K562 (cell line): Measurements from ENCODE around the gene SPRED2. TPM values are rescaled to one million over a fixed set of nuclear protein-coding genes. Genes with fewer than 3 reads are reported as not detected.

Experiments
- AFF4 ChIP-seq: sonication (generic); formaldehyde crosslinking; IDR thresholded peaks from 2 replicates; pipeline ENCODE4 v1.8.0; 2023; ENCODE audit warnings: mild to moderate bottlenecking, missing genetic modification reagents
- CEBPG ChIP-seq, 3 experiments: fragments of 200-800 bp in 1 of 3; sonication (Bioruptor generic) in 1 of 3; sonication (generic) in 1 of 3; formaldehyde crosslinking in 1 of 3; IDR thresholded peaks in 2 of 3; conservative IDR thresholded peaks in 1 of 3; 2 replicates each; pipeline versions ENCODE4 v1.6.1 to v1.8.0; 2016 to 2022; ENCODE audit warnings: missing compliant biosample characterization in 2 of 3, missing genetic modification characterization in 2 of 3, mild to moderate bottlenecking in 1 of 3, missing genetic modification reagents in 1 of 3
- EHMT2 ChIP-seq: fragments of 450-650 bp; IDR thresholded peaks from 2 replicates; pipeline ENCODE4 v1.6.1; 2018; ENCODE audit warnings: antibody characterized with exemption
- ETV6 ChIP-seq, 3 experiments: fragments of 150-350 bp in 1 of 3; sonication (generic) in 1 of 3; formaldehyde crosslinking in 1 of 3; IDR thresholded peaks; 2 replicates each; pipeline versions ENCODE4 v1.6.1 to v1.8.0; 2014 to 2022; ENCODE audit warnings: borderline replicate concordance in 2 of 3, low read depth in 2 of 3, antibody characterized with exemption in 1 of 3, low read length in 1 of 3, mild to moderate bottlenecking in 1 of 3, missing genetic modification reagents in 1 of 3
- FOSL1 ChIP-seq: fragments of 200-800 bp; sonication (Bioruptor generic); conservative IDR thresholded peaks from 2 replicates; pipeline ENCODE4 v1.6.1; 2016; ENCODE audit warnings: missing genetic modification characterization, missing compliant biosample characterization
- FOXA1 ChIP-seq: fragments of 450-650 bp; IDR thresholded peaks from 2 replicates; pipeline ENCODE4 v1.6.1; 2016; ENCODE audit warnings: mild to moderate bottlenecking, borderline replicate concordance
- JUN ChIP-seq, 2 experiments: sonication (generic) in 1 of 2; formaldehyde crosslinking in 1 of 2; IDR thresholded peaks; 2 replicates each; pipeline versions ENCODE4 v1.6.1 to v1.8.0; 2012 to 2022; ENCODE audit warnings: borderline replicate concordance in 2 of 2, mild to moderate bottlenecking in 2 of 2, improper control_type of control experiment in 1 of 2, low read depth in 1 of 2, low read length in 1 of 2, missing genetic modification reagents in 1 of 2
- MCM3 ChIP-seq: fragments of 450-650 bp; IDR thresholded peaks from 2 replicates; pipeline ENCODE4 v1.6.1; 2016
- MYNN ChIP-seq, 2 experiments: sonication (generic); formaldehyde crosslinking in 1 of 2; IDR thresholded peaks; 2 replicates each; pipeline versions ENCODE4 v1.5.0 to v1.6.1; 2016 to 2020; ENCODE audit warnings: antibody characterized with exemption in 1 of 2, missing genetic modification reagents in 1 of 2
- PCBP2 ChIP-seq: fragments of 200-400 bp; formaldehyde crosslinking; IDR thresholded peaks from 2 replicates; pipeline ENCODE4 v1.6.1; 2018; ENCODE audit warnings: low read length, low read depth, mild to moderate bottlenecking, moderate library complexity; ENCODE audit not compliant: poor library complexity, severe bottlenecking
- SOX6 ChIP-seq: fragments of 450-650 bp; IDR thresholded peaks from 2 replicates; pipeline ENCODE4 v1.6.1; 2014; ENCODE audit warnings: mild to moderate bottlenecking
- USF1 ChIP-seq: sonication (generic); formaldehyde crosslinking; IDR thresholded peaks from 2 replicates; pipeline ENCODE4 v1.9.0; 2022; ENCODE audit warnings: mild to moderate bottlenecking, missing genetic modification reagents
- ZNF175 ChIP-seq: fragments of 200-800 bp; sonication (Bioruptor generic); IDR thresholded peaks from 2 replicates; pipeline ENCODE4 v1.6.1; 2016; ENCODE audit warnings: low read depth, mild to moderate bottlenecking, missing genetic modification characterization, missing compliant biosample characterization
- polyA plus RNA-seq, 8 experiments: library from polyadenylated mRNA; depleted of rRNA in 4 of 8; stranded (reverse) in 5 of 8; unstranded in 3 of 8; fragments of >200 nt; fragmentation: Nextera tagmentation in 2 of 8; fragmentation: Illumina TruSeq in 1 of 8; extraction: Ambion mirVana in 2 of 8; extraction: Trizol in 1 of 8; gene quantifications; 2 replicates each; pipeline versions ENCODE4 v1.2.1 to v1.2.3, GENCODE V29; 2011 to 2014; ENCODE audit warnings: inconsistent platforms in 1 of 8, missing spikeins in 1 of 8
- total RNA-seq, 7 experiments: library from RNA; depleted of rRNA in 6 of 7; stranded (reverse); fragments of >200 nt in 6 of 7; fragmentation: Illumina TruSeq in 2 of 7; extraction: Trizol in 2 of 7; gene quantifications; 2 replicates each; pipeline versions ENCODE4 v1.2.1 to v1.2.3, GENCODE V29; 2011 to 2021; ENCODE audit warnings: low replicate concordance in 1 of 7
- TF ChIP-seq, protein P1 (sequence below): sonication (generic); formaldehyde crosslinking; IDR thresholded peaks from 2 replicates; pipeline ENCODE4 v1.4.0; 2020; ENCODE audit warnings: mild to moderate bottlenecking, missing genetic modification reagents
- TF ChIP-seq, protein P2 (sequence below), 2 experiments: IDR thresholded peaks in 1 of 2; conservative IDR thresholded peaks in 1 of 2; 2 replicates each; pipeline ENCODE4 v1.6.1; 2016; ENCODE audit warnings: low read depth in 2 of 2, mild to moderate bottlenecking in 1 of 2, missing compliant biosample characterization in 1 of 2, missing genetic modification characterization in 1 of 2, moderate library complexity in 1 of 2

Gene SPRED2
- total and polyA plus RNA-seq, 9 of the 15 experiments (the other 6 are each of a cell fraction or from before 2014, with no cell fraction given) = 4.6 to 50.8 (median 14.1) TPM

- peak in 1 of 2 experiments; percentile 94; a peak in 2 of 4 replicates for TF ChIP-seq ETV6 (IDR thresholded peaks at IDR 0.05; ENCODE audit: borderline replicate concordance in 1 of 2, low read depth in 2 of 2, low read length in 1 of 2)
- no peak for TF ChIP-seq ETV6 (CRISPR knock-in tag; IDR thresholded peaks at IDR 0.05; ENCODE audit: borderline replicate concordance)
- peak; percentile 46; the same call in 1 of the 2 replicates for TF ChIP-seq USF1 (CRISPR knock-in tag)
- TF ChIP-seq AFF4 (CRISPR knock-in tag) = no peak
- TF ChIP-seq EHMT2 = no peak
- TF ChIP-seq, protein P1, sequence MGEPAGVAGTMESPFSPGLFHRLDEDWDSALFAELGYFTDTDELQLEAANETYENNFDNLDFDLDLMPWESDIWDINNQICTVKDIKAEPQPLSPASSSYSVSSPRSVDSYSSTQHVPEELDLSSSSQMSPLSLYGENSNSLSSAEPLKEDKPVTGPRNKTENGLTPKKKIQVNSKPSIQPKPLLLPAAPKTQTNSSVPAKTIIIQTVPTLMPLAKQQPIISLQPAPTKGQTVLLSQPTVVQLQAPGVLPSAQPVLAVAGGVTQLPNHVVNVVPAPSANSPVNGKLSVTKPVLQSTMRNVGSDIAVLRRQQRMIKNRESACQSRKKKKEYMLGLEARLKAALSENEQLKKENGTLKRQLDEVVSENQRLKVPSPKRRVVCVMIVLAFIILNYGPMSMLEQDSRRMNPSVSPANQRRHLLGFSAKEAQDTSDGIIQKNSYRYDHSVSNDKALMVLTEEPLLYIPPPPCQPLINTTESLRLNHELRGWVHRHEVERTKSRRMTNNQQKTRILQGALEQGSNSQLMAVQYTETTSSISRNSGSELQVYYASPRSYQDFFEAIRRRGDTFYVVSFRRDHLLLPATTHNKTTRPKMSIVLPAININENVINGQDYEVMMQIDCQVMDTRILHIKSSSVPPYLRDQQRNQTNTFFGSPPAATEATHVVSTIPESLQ (CRISPR knock-in tag) = no peak
- TF ChIP-seq PCBP2 = no peak
- TF ChIP-seq CEBPG (CRISPR knock-in tag; IDR thresholded peaks at IDR 0.05) = 0 out of 2 replicates have a peak, but pooled peaks have one; percentile 21
- no peak for TF ChIP-seq CEBPG (tag; conservative IDR thresholded peaks at IDR 0.05 in 1 of 2, IDR thresholded peaks at IDR 0.05 in 1 of 2)
- TF ChIP-seq SOX6 = peak; percentile 60; the same call in 1 of the 2 replicates
- no peak for TF ChIP-seq FOXA1
- peak; percentile 72; the same call in 1 of the 2 replicates for TF ChIP-seq MYNN (IDR thresholded peaks at IDR 0.05)
- no peak for TF ChIP-seq MYNN (CRISPR knock-in tag; IDR thresholded peaks at IDR 0.05)
- no peak; the same call in 1 of the 2 replicates for TF ChIP-seq JUN (IDR thresholded peaks at IDR 0.05; ENCODE audit: borderline replicate concordance, low read depth, low read length)
- TF ChIP-seq JUN (CRISPR knock-in tag; IDR thresholded peaks at IDR 0.05; ENCODE audit: borderline replicate concordance) = no peak
- no peak for TF ChIP-seq MCM3
- no peak for TF ChIP-seq ZNF175 (CRISPR knock-in tag)
- peak; percentile 42; the same call in 1 of the 2 replicates for TF ChIP-seq FOSL1 (tag)
- TF ChIP-seq, protein P2, sequence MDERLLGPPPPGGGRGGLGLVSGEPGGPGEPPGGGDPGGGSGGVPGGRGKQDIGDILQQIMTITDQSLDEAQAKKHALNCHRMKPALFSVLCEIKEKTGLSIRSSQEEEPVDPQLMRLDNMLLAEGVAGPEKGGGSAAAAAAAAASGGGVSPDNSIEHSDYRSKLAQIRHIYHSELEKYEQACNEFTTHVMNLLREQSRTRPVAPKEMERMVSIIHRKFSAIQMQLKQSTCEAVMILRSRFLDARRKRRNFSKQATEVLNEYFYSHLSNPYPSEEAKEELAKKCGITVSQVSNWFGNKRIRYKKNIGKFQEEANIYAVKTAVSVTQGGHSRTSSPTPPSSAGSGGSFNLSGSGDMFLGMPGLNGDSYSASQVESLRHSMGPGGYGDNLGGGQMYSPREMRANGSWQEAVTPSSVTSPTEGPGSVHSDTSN (CRISPR knock-in tag; IDR thresholded peaks at IDR 0.05; ENCODE audit: low read depth) = no peak
- TF ChIP-seq, protein P2 (tag; conservative IDR thresholded peaks at IDR 0.05; ENCODE audit: low read depth) = no peak
These were observed 49.5 kb downstream of the SPRED2 start (continued) for GRCh38 chr2:65382776-65383357.
